H1 (cell line): ENCODE data around the gene SLC4A1. TPM values are rescaled to one million over a fixed set of nuclear protein-coding genes. Genes with fewer than 3 reads are reported as not detected.

ENCODE experiments used
- CTCF ChIA-PET: fragments of 300-600 bp; sonication (Branson Sonifier 250); formaldehyde crosslinking; loops from one replicate; lab custom pipeline; 2021; ENCODE audit not compliant: partially characterized antibody; lab: Charles Lee
- POLR2A ChIA-PET: fragments of 300-600 bp; sonication (Branson Sonifier 250); formaldehyde crosslinking; loops from one replicate; lab custom pipeline; 2021; ENCODE audit warnings: inconsistent platforms; ENCODE audit not compliant: partially characterized antibody; lab: Charles Lee
- DNase-seq, 2 experiments: peaks; one replicate each; pipeline versions ENCODE4 v3.0.0 to v3.0.0-alpha.2; 2010 to 2022; ENCODE audit warnings: low spot score in 2 of 2, low read depth in 1 of 2, mixed read lengths in 1 of 2
- FAIRE-seq: peaks from 2 replicates; lab custom pipeline; 2011; peaks lifted over from hg19 to GRCh38; lab: Jason Lieb, UNC
- H2AFZ ChIP-seq: 2 replicates; pipeline ENCODE4 v1.8.1; 2012; ENCODE audit warnings: low read length, inconsistent platforms
- H2AK5ac ChIP-seq: 2 replicates; pipeline ENCODE4 v1.6.1; 2013; ENCODE audit warnings: low read depth, low read length
- H2BK120ac ChIP-seq: replicated peaks from 2 replicates; pipeline ENCODE3; 2013; ENCODE audit warnings: low read depth, low read length, inconsistent platforms
- H2BK12ac ChIP-seq: 2 replicates; pipeline ENCODE4 v1.6.1; 2013; ENCODE audit warnings: low read depth, low read length
- H2BK15ac ChIP-seq: 2 replicates; pipeline ENCODE4 v1.6.1; 2013; ENCODE audit warnings: low read length
- H2BK20ac ChIP-seq: 2 replicates; pipeline ENCODE4 v1.6.1; 2013; ENCODE audit warnings: low read length
- H2BK5ac ChIP-seq: 2 replicates; pipeline ENCODE4 v1.6.1; 2013; ENCODE audit warnings: low read depth, low read length
- H3K14ac ChIP-seq: 2 replicates; pipeline ENCODE4 v1.6.1; 2013; ENCODE audit warnings: inconsistent platforms; ENCODE audit not compliant: insufficient read length
- H3K18ac ChIP-seq: 2 replicates; pipeline ENCODE4 v1.6.1; 2013; ENCODE audit warnings: low read length; ENCODE audit errors: extremely low read depth
- H3K23ac ChIP-seq: 2 replicates; pipeline ENCODE4 v1.6.1; 2013; ENCODE audit warnings: inconsistent platforms; ENCODE audit not compliant: insufficient read length
- H3K23me2 ChIP-seq: 2 replicates; pipeline ENCODE4 v1.6.1; 2013; ENCODE audit warnings: low read depth, low read length
- H3K27ac ChIP-seq: 2 replicates; pipeline ENCODE4 v1.6.1; 2011; ENCODE audit warnings: low read depth, low read length, inconsistent platforms
- H3K27me3 ChIP-seq, 4 experiments: replicated peaks in 1 of 4; 1 replicate in 1 of 4; 2 replicates in 3 of 4; pipeline versions ENCODE4 v1.6.1 to v1.8.1; 2011 to 2013; ENCODE audit warnings: low read length in 3 of 4, mild to moderate bottlenecking in 3 of 4, inconsistent platforms in 2 of 4, mixed read lengths in 2 of 4, moderate library complexity in 1 of 4; ENCODE audit not compliant: control insufficient read depth in 3 of 4, insufficient read depth in 3 of 4; ENCODE audit errors: extremely low read depth in 1 of 4
- H3K36me3 ChIP-seq, 4 experiments: 2 replicates each; pipeline versions ENCODE4 v1.6.1 to v1.8.1; 2011 to 2013; ENCODE audit warnings: mild to moderate bottlenecking in 4 of 4, low read length in 3 of 4, moderate library complexity in 2 of 4, control low read depth in 1 of 4, inconsistent platforms in 1 of 4; ENCODE audit not compliant: insufficient read depth in 4 of 4, control insufficient read depth in 2 of 4
- H3K4ac ChIP-seq: replicated peaks from 2 replicates; pipeline ENCODE3; 2013; ENCODE audit warnings: low read length, low read depth, mixed read lengths, inconsistent platforms; ENCODE audit not compliant: insufficient read length
- H3K4me1 ChIP-seq, 4 experiments: replicated peaks in 1 of 4; 1 replicate in 1 of 4; 2 replicates in 3 of 4; pipeline versions ENCODE4 v1.6.1 to v1.8.1; 2011 to 2013; ENCODE audit warnings: low read length in 3 of 4, inconsistent platforms in 2 of 4, mixed read lengths in 1 of 4; ENCODE audit not compliant: insufficient read depth in 4 of 4, control insufficient read depth in 3 of 4
- H3K4me2 ChIP-seq, 2 experiments: 2 replicates each; pipeline versions ENCODE4 v1.6.1 to v1.8.1; 2011 to 2013; ENCODE audit warnings: low read depth in 2 of 2, low read length in 2 of 2, control low read depth in 1 of 2, inconsistent platforms in 1 of 2, mild to moderate bottlenecking in 1 of 2; ENCODE audit not compliant: insufficient read depth in 1 of 2
- H3K4me3 ChIP-seq, 4 experiments: fragments of 200-600, 300-600 bp in 1 of 4; sonication (generic), shearing (Covaris generic), sonication (Bioruptor Twin) in 1 of 4; 2 replicates each; pipeline versions ENCODE4 v1.5.1 to v1.8.1; 2011 to 2016; ENCODE audit warnings: low read length in 4 of 4, low read depth in 3 of 4, control low read depth in 2 of 4, inconsistent platforms in 2 of 4, mild to moderate bottlenecking in 2 of 4, mixed read lengths in 1 of 4, moderate library complexity in 1 of 4; ENCODE audit not compliant: insufficient read depth in 2 of 4; ENCODE audit errors: extremely low read depth in 1 of 4
- H3K56ac ChIP-seq: replicated peaks from 2 replicates; pipeline ENCODE3; 2013; ENCODE audit warnings: low read depth, mild to moderate bottlenecking, mixed read lengths, low read length, inconsistent platforms; ENCODE audit not compliant: insufficient read length
- H3K79me1 ChIP-seq: 2 replicates; pipeline ENCODE4 v1.6.1; 2013; ENCODE audit warnings: low read depth, low read length, control low read depth
- H3K79me2 ChIP-seq, 2 experiments: 2 replicates each; pipeline versions ENCODE4 v1.6.1 to v1.8.1; 2012 to 2013; ENCODE audit warnings: low read length in 2 of 2, mild to moderate bottlenecking in 2 of 2, inconsistent platforms in 1 of 2; ENCODE audit not compliant: insufficient read depth in 2 of 2, control insufficient read depth in 1 of 2
- H3K9ac ChIP-seq, 4 experiments: replicated peaks in 1 of 4; 1 replicate in 1 of 4; 2 replicates in 3 of 4; pipeline versions ENCODE4 v1.6.1 to v1.8.1; 2011 to 2013; ENCODE audit warnings: low read depth in 3 of 4, low read length in 3 of 4, control low read depth in 2 of 4, mild to moderate bottlenecking in 2 of 4, moderate library complexity in 2 of 4, inconsistent platforms in 1 of 4; ENCODE audit errors: extremely low read depth in 1 of 4
- H3K9me3 ChIP-seq, 2 experiments: 2 replicates each; pipeline versions ENCODE4 v1.6.1 to v1.8.1; 2012 to 2013; ENCODE audit warnings: mild to moderate bottlenecking in 2 of 2, moderate library complexity in 2 of 2, control low read depth in 1 of 2, inconsistent platforms in 1 of 2, low read depth in 1 of 2, low read length in 1 of 2, mixed read lengths in 1 of 2; ENCODE audit not compliant: insufficient read depth in 2 of 2
- H4K20me1 ChIP-seq, 2 experiments: replicated peaks in 1 of 2; 2 replicates each; pipeline versions ENCODE3 to v1.8.1; 2011 to 2013; ENCODE audit warnings: inconsistent platforms in 2 of 2, low read length in 2 of 2, mild to moderate bottlenecking in 1 of 2; ENCODE audit not compliant: insufficient read depth in 2 of 2, control insufficient read depth in 1 of 2
- H4K5ac ChIP-seq: 2 replicates; pipeline ENCODE4 v1.6.1; 2013; ENCODE audit warnings: low read length, low read depth, mixed read lengths, inconsistent platforms; ENCODE audit not compliant: insufficient read length
- H4K8ac ChIP-seq: 2 replicates; pipeline ENCODE4 v1.8.0; 2013; ENCODE audit warnings: mild to moderate bottlenecking, moderate library complexity, low read length, inconsistent platforms; ENCODE audit not compliant: insufficient read depth; ENCODE audit errors: extremely low read depth
- H4K91ac ChIP-seq: replicated peaks from 2 replicates; pipeline ENCODE3; 2013; ENCODE audit warnings: low read length, mixed read lengths, inconsistent platforms; ENCODE audit not compliant: insufficient read length
- CEBPB ChIP-seq: IDR thresholded peaks from 2 replicates; pipeline ENCODE4 v1.6.1; 2012; ENCODE audit warnings: low read depth, low read length
- CHD1 ChIP-seq: IDR thresholded peaks from 2 replicates; pipeline ENCODE4 v1.6.1; 2012; ENCODE audit warnings: low read depth, low read length, improper control_type of control experiment
- CHD2 ChIP-seq: IDR thresholded peaks from 2 replicates; pipeline ENCODE4 v1.6.1; 2012; ENCODE audit warnings: low read length, improper control_type of control experiment
- FOSL1 ChIP-seq: IDR thresholded peaks from 2 replicates; pipeline ENCODE4 v1.6.1; 2011; ENCODE audit warnings: mild to moderate bottlenecking, low read depth, low read length, moderate library complexity; ENCODE audit not compliant: insufficient read depth
- KDM4A ChIP-seq: IDR thresholded peaks from one replicate; pipeline ENCODE4 v1.7.1; 2012; ENCODE audit warnings: low read depth, mild to moderate bottlenecking, moderate library complexity, low read length, inconsistent platforms; ENCODE audit not compliant: severe bottlenecking
- MAFK ChIP-seq: IDR thresholded peaks from 2 replicates; pipeline ENCODE4 v1.6.1; 2012; ENCODE audit warnings: low read depth, mild to moderate bottlenecking, improper control_type of control experiment, low read length
- NRF1 ChIP-seq: IDR thresholded peaks from 2 replicates; pipeline ENCODE4 v1.6.1; 2011; ENCODE audit warnings: mild to moderate bottlenecking, low read depth, low read length, improper control_type of control experiment
- POLR2AphosphoS5 ChIP-seq: IDR thresholded peaks from 2 replicates; pipeline ENCODE4 v1.6.1; 2011; ENCODE audit warnings: low read depth, low read length
- RXRA ChIP-seq: IDR thresholded peaks from 2 replicates; pipeline ENCODE4 v1.6.1; 2011; ENCODE audit warnings: low read depth, mild to moderate bottlenecking, low read length, moderate library complexity; ENCODE audit not compliant: insufficient read depth
- SRF ChIP-seq: IDR thresholded peaks from 2 replicates; pipeline ENCODE4 v1.6.1; 2011; ENCODE audit warnings: mild to moderate bottlenecking, low read depth, low read length, moderate library complexity
- WGBS, 2 experiments: shearing (Covaris generic) in 1 of 2; methylation state at CpG; one replicate each; pipeline versions ENCODE4 v1.1.6 to v1.1.7; 2013 to 2015; ENCODE audit warnings: low lambda C conversion rate in 2 of 2, mixed read lengths in 2 of 2, inconsistent platforms in 1 of 2, low coverage in 1 of 2, missing lambda C conversion rate in 1 of 2; ENCODE audit not compliant: insufficient replicate concordance in 2 of 2, insufficient coverage in 1 of 2, insufficient read length in 1 of 2; ENCODE audit errors: extremely low coverage in 1 of 2, missing lambda C conversion rate in 1 of 2; 5-methylcytosine and 5-hydroxymethylcytosine counted together
- polyA plus RNA-seq, 7 experiments: library from polyadenylated mRNA; depleted of rRNA in 3 of 7; stranded (reverse) in 5 of 7; unstranded in 2 of 7; fragments of >200 nt in 5 of 7; fragments of 200-250 nt in 2 of 7; gene quantifications; 1 replicate in 5 of 7; 2 replicates in 1 of 7; 4 replicates in 1 of 7; pipeline versions ENCODE4 v1.2.1 to v1.2.3, GENCODE V29; 2011 to 2013; ENCODE audit warnings: missing spikeins in 2 of 7, mixed read lengths in 2 of 7
- total RNA-seq: library from RNA; stranded (reverse); fragmentation: NEBNext Ultra II Directional; extraction: Animal tissue kit (Norgen Biotek cat#: 25700); gene quantifications from 2 replicates; pipeline ENCODE4 v1.2.1, GENCODE V29; 2021
- TF ChIP-seq, protein P1 (sequence below): IDR thresholded peaks from 2 replicates; pipeline ENCODE4 v1.6.1; 2012; ENCODE audit warnings: inconsistent platforms
- TF ChIP-seq, protein P2 (sequence below): IDR thresholded peaks from 2 replicates; pipeline ENCODE4 v1.6.1; 2012; ENCODE audit warnings: low read length, inconsistent platforms

SLC4A1 gene
- total and polyA plus RNA-seq, 2 of the 8 experiments (the other 6 are each of a cell fraction or from before 2014, with no cell fraction given), result 0.08 TPM; not detected in 1

DNA sequence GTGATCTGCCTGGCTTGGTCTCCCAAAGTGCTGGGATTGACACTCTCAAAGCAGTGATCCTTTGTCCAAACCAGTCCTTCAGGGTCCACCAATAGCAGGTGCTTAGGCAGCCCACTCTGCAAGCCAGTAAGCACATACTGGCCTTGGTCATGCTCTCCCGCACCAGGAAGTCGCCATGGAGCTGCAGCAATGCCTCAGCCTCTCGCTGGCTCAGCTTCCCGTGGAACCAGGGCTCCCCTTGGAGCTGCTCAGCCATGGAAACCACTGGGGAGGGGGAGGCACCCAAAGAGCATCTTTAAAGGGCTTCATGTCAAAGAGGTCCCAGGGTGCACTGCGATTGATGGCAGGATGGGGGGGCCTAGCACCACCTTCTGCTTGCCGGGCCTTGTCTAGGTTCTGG is 38.8 kb downstream of the SLC4A1 start:
- DNase-seq (no peak), FAIRE-seq (no peak)
- no peak overlapping the region for H3K4me3 ChIP-seq
- no peak overlapping the region for H4K8ac ChIP-seq
- WGBS, 2 experiments, result 93% methylated on average over 6 of the region's 6 CpGs; no CpG with 5 or more reads in 1 of the 2 experiments
- no peaks in the 10 kb centered on the region for H3K23me2 ChIP-seq
- ChIA-PET POLR2A (interaction anchor here (1.0 kb wide), 1 partner anchor 59 kb away, joined by 3 read pairs; no protein-coding TSS in a partner anchor), CTCF (interaction anchor here (0.8 to 2.1 kb wide), 7 partner anchors 11 to 122 kb away, joined by 3 to 9 read pairs (median 4); no protein-coding TSS in a partner anchor)
- H3K9me3 ChIP-seq, result no peaks in the 10 kb centered on the region
- H4K5ac ChIP-seq, result no peak overlapping the region
- no peaks in the 10 kb centered on the region; a peak in 1 of 7 replicates for H3K27me3 ChIP-seq
- H3K4me2 ChIP-seq, result no peak overlapping the region
- no peak overlapping the region for H2BK20ac ChIP-seq
- no peaks in the 10 kb centered on the region for H4K20me1 ChIP-seq
- no peaks in the 10 kb centered on the region for H3K36me3 ChIP-seq
- H3K9ac ChIP-seq, result no peak overlapping the region
- no peak overlapping the region for H2BK5ac ChIP-seq
- no peak overlapping the region for H2AFZ ChIP-seq
- H3K56ac ChIP-seq, result no peak overlapping the region
- no peak overlapping the region for H3K23ac ChIP-seq
- H3K18ac ChIP-seq, result no peak overlapping the region
- no peak overlapping the region for H2AK5ac ChIP-seq
- H3K79me1 ChIP-seq, result no peaks in the 10 kb centered on the region; the same call in 1 of the 2 replicates
- no peak overlapping the region for H2BK15ac ChIP-seq
- H3K79me2 ChIP-seq, result no peaks in the 10 kb centered on the region
- no peak overlapping the region for H2BK12ac ChIP-seq
- no peak overlapping the region for H3K4ac ChIP-seq
- no peak overlapping the region for H3K27ac ChIP-seq
- H2BK120ac ChIP-seq, result no peak overlapping the region
- no peak overlapping the region for H4K91ac ChIP-seq
- H3K14ac ChIP-seq, result no peak overlapping the region
- H3K4me1 ChIP-seq, result no peaks in the 10 kb centered on the region
- TF ChIP-seq, protein P1, sequence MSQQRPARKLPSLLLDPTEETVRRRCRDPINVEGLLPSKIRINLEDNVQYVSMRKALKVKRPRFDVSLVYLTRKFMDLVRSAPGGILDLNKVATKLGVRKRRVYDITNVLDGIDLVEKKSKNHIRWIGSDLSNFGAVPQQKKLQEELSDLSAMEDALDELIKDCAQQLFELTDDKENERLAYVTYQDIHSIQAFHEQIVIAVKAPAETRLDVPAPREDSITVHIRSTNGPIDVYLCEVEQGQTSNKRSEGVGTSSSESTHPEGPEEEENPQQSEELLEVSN, result no peak
- TF ChIP-seq NRF1, result no peak
- TF ChIP-seq POLR2AphosphoS5, result no peak
- no peak for TF ChIP-seq RXRA
- no peak for TF ChIP-seq CHD2
- TF ChIP-seq, protein P2, sequence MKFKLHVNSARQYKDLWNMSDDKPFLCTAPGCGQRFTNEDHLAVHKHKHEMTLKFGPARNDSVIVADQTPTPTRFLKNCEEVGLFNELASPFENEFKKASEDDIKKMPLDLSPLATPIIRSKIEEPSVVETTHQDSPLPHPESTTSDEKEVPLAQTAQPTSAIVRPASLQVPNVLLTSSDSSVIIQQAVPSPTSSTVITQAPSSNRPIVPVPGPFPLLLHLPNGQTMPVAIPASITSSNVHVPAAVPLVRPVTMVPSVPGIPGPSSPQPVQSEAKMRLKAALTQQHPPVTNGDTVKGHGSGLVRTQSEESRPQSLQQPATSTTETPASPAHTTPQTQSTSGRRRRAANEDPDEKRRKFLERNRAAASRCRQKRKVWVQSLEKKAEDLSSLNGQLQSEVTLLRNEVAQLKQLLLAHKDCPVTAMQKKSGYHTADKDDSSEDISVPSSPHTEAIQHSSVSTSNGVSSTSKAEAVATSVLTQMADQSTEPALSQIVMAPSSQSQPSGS, result no peak
- no peak for TF ChIP-seq KDM4A
- no peak for TF ChIP-seq MAFK
- TF ChIP-seq CEBPB, result no peak
- no peak for TF ChIP-seq SRF
- no peak for TF ChIP-seq CHD1
- no peak for TF ChIP-seq FOSL1
